NCI-H82 treated with DMSO at 0.1 percent for 48 hours (cell line): Measurements from ENCODE around the gene CNTNAP2.

ENCODE experiments used
- DNase-seq: peaks from one replicate; lab custom pipeline; 2025; ENCODE audit not compliant: unreplicated experiment; lab: John Stamatoyannopoulos, UW

The CNTNAP2 gene

DNA sequence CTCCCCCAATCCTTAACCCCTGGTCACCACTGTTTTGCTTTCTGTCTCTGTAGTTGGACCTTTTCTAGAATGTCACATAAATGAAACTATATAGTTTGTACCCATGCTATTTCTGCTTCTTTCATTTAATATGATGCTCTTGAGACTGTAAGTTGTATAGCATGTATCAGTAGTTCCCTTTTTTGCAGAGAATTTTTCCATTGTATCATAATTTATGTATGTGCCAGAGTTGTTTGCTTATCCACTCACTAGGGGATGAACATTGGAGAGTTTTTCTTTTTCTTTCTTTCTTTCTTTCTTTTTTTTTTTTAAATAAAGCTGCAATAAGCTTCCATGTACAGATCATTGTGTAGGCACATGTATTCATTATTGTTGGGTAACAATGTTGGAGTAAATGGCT is 544.8 kb downstream of the CNTNAP2 start:
- DNase-seq, result no peak

- DNase-seq, result no peak
Observed at GRCh38 chr7:146661929-146662328, 545.3 kb downstream of the CNTNAP2 start.

- DNase-seq, result no peak
Observed at GRCh38 chr7:146665023-146665422, 548.4 kb downstream of the CNTNAP2 start.

- DNase-seq, result no peak
Observed at GRCh38 chr7:146670532-146670931, 553.9 kb downstream of the CNTNAP2 start.

DNA sequence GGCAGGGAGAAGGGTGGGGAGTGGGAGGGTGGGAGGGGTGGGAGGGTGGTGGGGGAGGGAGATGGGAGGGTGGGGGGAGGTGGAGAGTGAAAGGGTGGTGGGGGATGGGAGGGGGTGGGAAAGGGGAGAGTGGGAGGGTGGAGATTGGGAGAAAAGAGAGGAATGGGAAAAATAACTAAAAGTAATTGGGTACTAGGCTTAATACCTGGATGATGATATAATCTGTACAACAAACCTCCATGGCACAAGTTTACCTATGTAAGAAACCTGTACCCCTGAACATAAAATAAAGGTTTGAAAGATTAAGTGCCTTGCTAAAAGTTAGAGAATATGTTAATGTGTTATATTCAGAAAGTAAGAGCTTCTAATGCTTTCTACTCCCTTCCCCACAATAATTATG is 564.9 kb downstream of the CNTNAP2 start:
- DNase-seq, result no peak

- DNase-seq, result no peak
Observed at GRCh38 chr7:146683439-146683838, 566.8 kb downstream of the CNTNAP2 start.

- DNase-seq, result no peak
Observed at GRCh38 chr7:146690987-146691386, 574.4 kb downstream of the CNTNAP2 start.

- no peak for DNase-seq
Observed at GRCh38 chr7:146698995-146699610, 582.5 kb downstream of the CNTNAP2 start.

- no peak for DNase-seq
Observed at GRCh38 chr7:146700015-146700560, 583.5 kb downstream of the CNTNAP2 start.

GRCh38 chr7:146701166-146701565 is 584.6 kb downstream of the CNTNAP2 start:
- DNase-seq, result no peak

DNA sequence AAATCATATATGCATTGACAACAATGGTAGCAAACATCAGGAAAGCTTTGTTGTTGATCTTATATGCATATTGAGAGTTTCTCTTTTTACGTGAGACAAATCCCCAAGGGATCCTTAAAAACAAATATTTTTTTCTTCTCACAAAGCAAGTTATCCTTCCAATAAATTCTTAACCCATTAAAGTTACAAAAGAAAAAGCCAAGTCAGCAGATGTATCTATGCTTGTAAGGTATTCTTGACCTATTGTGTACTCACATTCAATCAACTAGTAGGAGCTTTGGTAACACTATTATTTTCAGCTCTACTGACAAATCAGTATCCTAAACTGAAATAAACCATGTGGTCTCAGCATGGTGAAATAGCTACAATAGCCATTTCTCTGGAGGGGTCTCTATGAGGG is 586.3 kb downstream of the CNTNAP2 start:
- no peak for DNase-seq

DNA sequence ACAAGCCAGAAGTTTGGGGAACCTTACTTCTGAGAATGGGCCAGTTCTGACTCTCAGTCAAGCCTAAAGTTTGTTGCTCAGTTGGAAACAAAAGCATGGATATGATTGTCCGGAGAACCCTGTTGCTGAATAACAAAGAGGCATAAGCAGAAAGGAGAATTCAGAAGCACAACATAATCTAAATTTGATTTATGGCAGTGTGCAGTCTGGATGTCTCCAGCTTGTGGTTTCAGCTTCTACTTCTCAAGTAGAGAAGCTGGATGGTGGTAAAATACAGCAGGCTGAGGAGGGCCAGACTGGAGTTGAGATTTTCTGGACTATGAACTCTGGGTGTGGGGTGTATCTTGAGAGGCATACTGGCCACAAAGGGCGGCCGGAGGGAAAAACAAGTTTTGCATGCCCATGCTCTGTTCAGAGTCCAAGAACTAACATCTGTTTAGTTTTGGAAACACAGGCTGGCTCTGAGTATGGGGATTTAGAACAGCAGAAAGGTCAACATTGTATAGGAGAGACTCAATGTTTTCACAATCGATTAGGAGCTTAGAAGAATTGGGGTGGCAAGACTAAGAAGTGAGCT is 592.9 kb downstream of the CNTNAP2 start:
- DNase-seq, result no peak

- DNase-seq, result no peak
Observed at GRCh38 chr7:146713205-146713604, 596.6 kb downstream of the CNTNAP2 start.

GRCh38 chr7:146713934-146714333 is 597.3 kb downstream of the CNTNAP2 start:
- DNase-seq, result no peak

GRCh38 chr7:146720195-146720594 is 603.6 kb downstream of the CNTNAP2 start:
- DNase-seq, result no peak

GRCh38 chr7:146722986-146723385 is 606.4 kb downstream of the CNTNAP2 start:
- no peak for DNase-seq

- no peak for DNase-seq
Observed at GRCh38 chr7:146725520-146725919, 608.9 kb downstream of the CNTNAP2 start.

GRCh38 chr7:146728141-146728540 is 611.5 kb downstream of the CNTNAP2 start:
- DNase-seq, result no peak

- DNase-seq, result no peak
Observed at GRCh38 chr7:146728611-146729010, 612.0 kb downstream of the CNTNAP2 start.

DNA sequence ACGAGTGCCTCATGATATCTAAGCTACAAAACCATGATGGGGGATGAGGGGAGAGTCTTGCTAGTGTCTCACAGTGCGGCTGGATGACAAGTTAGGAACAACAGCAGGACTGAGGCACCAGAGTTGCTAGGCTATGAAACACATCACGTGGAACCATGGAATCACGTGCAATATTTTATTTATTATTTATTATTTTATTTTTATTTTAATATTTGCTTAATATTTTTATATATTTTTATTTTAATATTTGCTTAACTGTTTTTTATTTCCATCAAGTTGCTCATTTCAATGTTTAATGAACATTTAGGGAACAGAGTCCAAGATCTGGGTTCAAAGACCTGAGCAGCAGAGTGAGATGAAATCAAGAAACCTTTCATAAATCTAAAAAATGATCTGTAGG is 614.6 kb downstream of the CNTNAP2 start:
- no peak for DNase-seq

DNA sequence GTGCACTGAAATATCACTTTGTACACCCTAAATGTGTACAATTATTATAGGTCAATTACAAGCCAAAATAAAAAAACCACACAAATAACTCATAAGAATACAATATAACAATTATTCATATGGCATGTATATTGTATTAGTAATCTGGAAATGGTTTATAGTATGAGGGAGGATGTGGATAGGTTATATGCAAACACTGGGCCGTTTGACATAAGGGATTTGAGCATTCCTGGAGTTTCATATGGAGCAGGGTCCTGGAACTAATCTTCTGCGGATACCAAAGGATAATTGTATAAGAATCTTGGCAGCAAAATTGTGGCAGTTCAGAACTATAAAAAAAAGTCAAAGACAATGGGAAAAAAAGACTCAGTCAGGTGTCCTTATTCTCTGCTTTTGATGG is 619.4 kb downstream of the CNTNAP2 start:
- no peak for DNase-seq

- no peak for DNase-seq
Observed at GRCh38 chr7:146736446-146737190, 620.0 kb downstream of the CNTNAP2 start.
